Esophagus squamous epithelium (tissue), 5 donors: ENCODE data around the gene OR6K3. TPM values are rescaled to one million over a fixed set of nuclear protein-coding genes. Genes with fewer than 3 reads are reported as not detected.

Experiments
- DNase-seq: peaks from one replicate; lab custom pipeline; 2025; lab: John Stamatoyannopoulos, UW
- H3K27ac ChIP-seq, 4 donors: fragments of 200-600 bp; sonication (generic); one replicate each; pipeline ENCODE4 v1.5.1; 2016 to 2019; ENCODE audit warnings: mild to moderate bottlenecking in 1 of 4
- H3K27me3 ChIP-seq, 4 donors: fragments of 200-600 bp; sonication (generic); 1 replicate in 3 of 4; 2 replicates in 1 of 4; pipeline versions ENCODE4 v1.5.1 to v1.6.0; 2017 to 2021; ENCODE audit warnings: antibody characterized with exemption in 1 of 4
- H3K36me3 ChIP-seq, 3 donors: fragments of 200-600 bp; sonication (generic); one replicate each; pipeline ENCODE4 v1.5.1; 2016 to 2019
- H3K4me1 ChIP-seq, 3 donors: fragments of 200-600 bp; sonication (generic); one replicate each; pipeline ENCODE4 v1.5.1; 2017 to 2019
- H3K4me3 ChIP-seq, 4 donors: fragments of 200-600 bp; sonication (generic); 1 replicate in 3 of 4; 2 replicates in 1 of 4; pipeline ENCODE4 v1.5.1; 2016 to 2019; ENCODE audit warnings: mild to moderate bottlenecking in 2 of 4, moderate library complexity in 1 of 4
- H3K9me3 ChIP-seq, 3 donors: fragments of 200-600 bp; sonication (generic); one replicate each; pipeline ENCODE4 v1.5.1; 2016 to 2019
- POLR2A ChIP-seq, 4 donors: fragments of 450-650 bp; IDR thresholded peaks; one replicate each; pipeline ENCODE4 v1.6.1; 2017; ENCODE audit warnings: antibody characterized with exemption in 4 of 4, mild to moderate bottlenecking in 4 of 4, moderate library complexity in 3 of 4
- WGBS, 2 donors: methylation state at CpG; one replicate each; pipeline ENCODE4 v1.1.5; 2018; 5-methylcytosine and 5-hydroxymethylcytosine counted together
- intact Hi-C: fragments of 100-400 bp; cut with DNase I; formaldehyde crosslinking; loops from one replicate; pipeline ENCODE4 v1.15.0; 2022
- total RNA-seq, 4 donors: library from RNA; depleted of rRNA; stranded (reverse); fragments of >200 nt; gene quantifications; one replicate each; pipeline ENCODE4 v1.1.0, GENCODE V29; 2016
- TF ChIP-seq, protein P1 (sequence below), 6 experiments: fragments of 450-650 bp in 4 of 6; fragments of 200-600 bp in 2 of 6; sonication (generic) in 2 of 6; IDR thresholded peaks; one replicate each; pipeline ENCODE4 v1.5.1; 2016 to 2019; ENCODE audit warnings: antibody characterized with exemption in 6 of 6, mild to moderate bottlenecking in 4 of 6, moderate library complexity in 4 of 6
- donor health status: DM: yes; HTN: yes; CAD: no.

OR6K3 gene, protein sequence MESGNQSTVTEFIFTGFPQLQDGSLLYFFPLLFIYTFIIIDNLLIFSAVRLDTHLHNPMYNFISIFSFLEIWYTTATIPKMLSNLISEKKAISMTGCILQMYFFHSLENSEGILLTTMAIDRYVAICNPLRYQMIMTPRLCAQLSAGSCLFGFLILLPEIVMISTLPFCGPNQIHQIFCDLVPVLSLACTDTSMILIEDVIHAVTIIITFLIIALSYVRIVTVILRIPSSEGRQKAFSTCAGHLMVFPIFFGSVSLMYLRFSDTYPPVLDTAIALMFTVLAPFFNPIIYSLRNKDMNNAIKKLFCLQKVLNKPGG
- not detected for total RNA-seq

DNA sequence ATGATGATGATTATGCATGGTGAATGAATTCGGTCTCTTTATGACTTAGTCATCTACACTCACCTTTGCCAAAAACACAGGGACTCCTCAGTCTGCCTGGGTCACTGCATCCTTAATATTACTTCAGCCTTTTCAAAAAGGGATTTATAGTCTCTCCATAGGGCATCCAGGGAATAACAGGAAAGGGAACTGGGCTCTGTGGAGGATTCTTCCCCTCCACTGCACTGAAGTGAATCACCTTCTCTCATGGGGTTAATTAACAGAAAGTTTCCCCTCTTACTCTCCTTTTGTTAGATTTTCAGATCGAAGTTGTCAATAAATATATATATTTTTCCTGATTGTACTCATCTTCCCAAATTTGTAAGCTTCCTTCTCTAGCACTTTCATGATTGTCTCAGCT is at the start of gene OR6K3:
TSS of gene OR6K3 (minus strand) at position 101 of the 400 bp plus-strand sequence. CDS start 2,605 bp downstream, outside the sequence.
- no peaks in the 10 kb centered on the region for H3K36me3 ChIP-seq

DNA sequence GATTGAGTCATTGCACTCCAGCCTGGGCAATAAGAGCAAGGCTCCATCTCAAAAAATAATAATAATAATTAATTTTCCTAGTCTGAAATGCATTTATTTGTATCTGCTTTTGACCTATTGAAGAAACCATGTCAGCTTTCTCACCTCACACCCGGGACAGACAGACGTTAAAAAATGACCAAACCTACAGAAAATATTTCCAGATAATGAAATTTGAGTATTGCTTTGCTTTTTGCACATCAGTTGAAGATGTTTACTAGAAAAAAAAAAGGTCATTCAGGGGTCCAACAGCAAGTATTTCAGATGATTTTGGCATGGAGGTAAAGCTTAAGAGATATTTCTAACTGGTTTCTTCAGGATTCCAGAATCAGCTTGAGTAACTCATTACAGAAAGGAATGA is 33.9 kb upstream of the OR6K3 start, which contains the start of gene OR6K6:
TSS of gene OR6K6 (plus strand) at position 301 of the 400 bp plus-strand sequence. CDS start 168 bp downstream, outside the sequence.
- 62 to 79% methylated on average over 2 of the region's 2 CpGs for WGBS, 2 donors
- Histone ChIP-seq H3K4me3 (no peak within 1 kb of the TSS), H3K27me3 (no peaks in the 10 kb centered on the region), H3K9me3 (no peaks in the 10 kb centered on the region), H3K4me1 (no peaks in the 10 kb centered on the region), H3K36me3 (no peaks in the 10 kb centered on the region), H3K27ac (no peak within 1 kb of the TSS)
- TF ChIP-seq, protein P1, sequence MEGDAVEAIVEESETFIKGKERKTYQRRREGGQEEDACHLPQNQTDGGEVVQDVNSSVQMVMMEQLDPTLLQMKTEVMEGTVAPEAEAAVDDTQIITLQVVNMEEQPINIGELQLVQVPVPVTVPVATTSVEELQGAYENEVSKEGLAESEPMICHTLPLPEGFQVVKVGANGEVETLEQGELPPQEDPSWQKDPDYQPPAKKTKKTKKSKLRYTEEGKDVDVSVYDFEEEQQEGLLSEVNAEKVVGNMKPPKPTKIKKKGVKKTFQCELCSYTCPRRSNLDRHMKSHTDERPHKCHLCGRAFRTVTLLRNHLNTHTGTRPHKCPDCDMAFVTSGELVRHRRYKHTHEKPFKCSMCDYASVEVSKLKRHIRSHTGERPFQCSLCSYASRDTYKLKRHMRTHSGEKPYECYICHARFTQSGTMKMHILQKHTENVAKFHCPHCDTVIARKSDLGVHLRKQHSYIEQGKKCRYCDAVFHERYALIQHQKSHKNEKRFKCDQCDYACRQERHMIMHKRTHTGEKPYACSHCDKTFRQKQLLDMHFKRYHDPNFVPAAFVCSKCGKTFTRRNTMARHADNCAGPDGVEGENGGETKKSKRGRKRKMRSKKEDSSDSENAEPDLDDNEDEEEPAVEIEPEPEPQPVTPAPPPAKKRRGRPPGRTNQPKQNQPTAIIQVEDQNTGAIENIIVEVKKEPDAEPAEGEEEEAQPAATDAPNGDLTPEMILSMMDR (IDR thresholded peaks at IDR 0.05) = no peak
- no peak for TF ChIP-seq POLR2A (IDR thresholded peaks at IDR 0.05)
- intact Hi-C loops = no loop called here
- no peak for DNase-seq

More for the DNA sequence above, at the start of gene OR6K3:
- 51 to 68% methylated on average over 2 of the region's 2 CpGs for WGBS, 2 donors
- DNase-seq = no peak
- intact Hi-C loops = no loop called here
- H3K27me3 ChIP-seq = peaks cover 0 to 6% (median 0%) of the 10 kb centered on the region in 4 donors
- no peak for TF ChIP-seq POLR2A (IDR thresholded peaks at IDR 0.05)
- TF ChIP-seq, protein P1 (IDR thresholded peaks at IDR 0.05) = no peak
- no peak within 1 kb of the TSS for H3K27ac ChIP-seq
- H3K4me1 ChIP-seq = no peaks in the 10 kb centered on the region
- no peaks in the 10 kb centered on the region for H3K9me3 ChIP-seq
- H3K4me3 ChIP-seq = no peak within 1 kb of the TSS

DNA sequence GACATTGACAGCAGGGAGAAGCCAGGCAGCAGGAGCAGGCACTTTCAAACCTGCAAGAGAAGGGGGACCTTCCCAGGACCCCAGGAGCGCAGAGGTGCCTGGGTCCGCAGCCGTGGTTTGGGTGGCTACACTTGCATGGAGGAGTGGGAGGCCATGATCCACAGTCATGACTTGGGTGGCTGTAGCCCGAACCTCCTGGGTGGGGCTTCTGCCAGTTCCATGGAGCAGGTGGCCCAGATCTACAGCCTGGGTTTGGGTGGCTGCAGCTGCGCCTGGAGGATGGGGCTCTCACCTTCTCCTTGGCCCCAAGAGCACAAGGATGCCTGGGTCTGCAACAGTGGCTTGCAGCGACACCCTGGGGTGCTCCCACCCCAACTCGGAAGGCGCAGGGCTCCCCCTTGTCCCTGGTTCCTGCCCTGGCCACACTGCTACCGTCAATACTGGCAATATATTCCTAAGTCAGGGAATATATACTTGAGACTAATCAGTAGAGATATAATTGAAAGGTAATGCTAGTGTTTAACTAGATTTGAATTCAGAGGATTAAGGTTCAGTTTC is 31.7 kb upstream of the OR6K3 start:
- Histone ChIP-seq H3K27ac (no peak overlapping the region), H3K4me3 (no peak overlapping the region), H3K4me1 (no peaks in the 10 kb centered on the region), H3K9me3 (no peaks in the 10 kb centered on the region), H3K36me3 (no peaks in the 10 kb centered on the region), H3K27me3 (no peaks in the 10 kb centered on the region)
- intact Hi-C loops = no loop called here
- TF ChIP-seq, protein P1 (IDR thresholded peaks at IDR 0.05) = no peak
- TF ChIP-seq POLR2A (IDR thresholded peaks at IDR 0.05) = no peak
- 75 to 100% methylated on average over 4 of the region's 9 CpGs for WGBS, 2 donors
- DNase-seq = no peak

DNA sequence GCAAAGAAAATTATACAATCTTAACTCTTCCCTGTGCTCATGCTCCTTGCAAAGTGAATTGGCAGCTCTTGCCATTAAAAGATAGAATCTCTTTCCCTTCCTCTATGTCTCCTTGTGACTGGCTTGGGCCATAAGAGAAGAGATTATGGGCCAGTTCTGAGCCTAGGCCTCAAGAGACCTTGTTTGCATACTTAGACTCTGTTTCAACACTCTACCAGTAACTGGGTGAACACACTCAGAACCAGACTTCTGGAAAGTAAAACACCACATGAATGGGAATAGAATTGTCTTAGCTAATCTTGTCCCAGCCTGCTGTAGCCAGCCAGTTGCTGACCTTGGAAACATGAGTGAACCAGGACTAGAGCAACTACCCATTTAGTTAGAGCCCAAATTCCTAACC is 15.3 kb upstream of the OR6K3 start:
- no peaks in the 10 kb centered on the region for H3K4me1 ChIP-seq
- H3K27me3 ChIP-seq = no peaks in the 10 kb centered on the region
- intact Hi-C loops = no loop called here
- DNase-seq = no peak
- no peaks in the 10 kb centered on the region for H3K9me3 ChIP-seq
- H3K36me3 ChIP-seq = no peaks in the 10 kb centered on the region
- H3K4me3 ChIP-seq = no peak overlapping the region
- no peak for TF ChIP-seq POLR2A (IDR thresholded peaks at IDR 0.05)
- TF ChIP-seq, protein P1 (IDR thresholded peaks at IDR 0.05) = no peak
- H3K27ac ChIP-seq = no peak overlapping the region

DNA sequence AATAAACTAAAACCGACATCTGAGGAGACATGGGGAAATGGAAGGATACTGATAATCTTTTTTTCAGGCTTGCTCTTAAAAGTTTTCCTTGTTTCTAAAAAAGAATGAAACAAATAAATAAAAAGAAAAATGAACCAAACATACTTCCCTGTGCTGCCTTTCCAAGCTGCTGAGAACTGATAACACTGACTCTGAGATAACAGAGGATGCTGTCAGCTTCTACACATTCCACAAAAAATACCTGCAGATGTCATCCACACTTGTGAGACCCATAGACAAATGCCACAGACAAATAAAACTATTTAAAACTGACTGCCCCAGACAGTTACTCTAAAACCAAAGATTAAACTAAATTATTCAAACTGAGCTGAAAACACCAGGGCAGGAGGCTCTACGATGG is 12.0 kb upstream of the OR6K3 start:
- Histone ChIP-seq H3K4me1 (no peaks in the 10 kb centered on the region), H3K4me3 (no peak overlapping the region), H3K36me3 (no peaks in the 10 kb centered on the region), H3K27me3 (no peaks in the 10 kb centered on the region), H3K27ac (no peak overlapping the region), H3K9me3 (no peaks in the 10 kb centered on the region)
- DNase-seq = no peak
- TF ChIP-seq POLR2A (IDR thresholded peaks at IDR 0.05) = no peak
- TF ChIP-seq, protein P1 (IDR thresholded peaks at IDR 0.05) = no peak
- WGBS, 2 donors = 36 to 38% methylated on average over 2 of the region's 2 CpGs
- intact Hi-C loops = no loop called here
